ENCODE measurements around the gene SLC16A10. TPM values are rescaled to one million over a fixed set of nuclear protein-coding genes. Genes with fewer than 3 reads are reported as not detected.

The SLC16A10 gene
- polyA plus RNA-seq, 1 donor (not counting 4 experiments of a cell fraction or from before 2014, with no cell fraction given), result not detected

DNA sequence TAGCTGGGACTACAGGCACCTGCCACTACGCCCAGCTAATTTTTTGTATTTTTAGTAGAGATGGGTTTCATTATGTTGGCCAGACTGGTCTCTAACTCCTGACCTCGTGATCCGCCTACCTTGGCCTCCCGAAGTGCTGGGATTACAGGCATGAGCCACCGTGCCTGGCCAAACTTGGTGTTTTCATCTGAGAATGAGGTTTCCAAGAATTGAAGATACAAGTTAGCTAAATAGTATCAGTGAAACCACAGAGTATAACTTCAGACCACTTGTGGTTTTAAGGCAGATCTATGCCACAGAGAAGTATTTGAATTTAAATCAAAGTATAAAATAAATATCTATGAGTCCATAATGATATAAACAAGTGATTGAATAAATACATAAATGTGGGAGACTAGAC is 70.1 kb downstream of the SLC16A10 start:
- FAIRE-seq (no peak), DNase-seq (ENCODE audit: low read depth, low spot score) (no peak)
- dilution Hi-C loops (cut with MboI; ENCODE audit: extremely low pct_ligation_motif_present, low sequenced_read_pairs), result no loop called here

DNA sequence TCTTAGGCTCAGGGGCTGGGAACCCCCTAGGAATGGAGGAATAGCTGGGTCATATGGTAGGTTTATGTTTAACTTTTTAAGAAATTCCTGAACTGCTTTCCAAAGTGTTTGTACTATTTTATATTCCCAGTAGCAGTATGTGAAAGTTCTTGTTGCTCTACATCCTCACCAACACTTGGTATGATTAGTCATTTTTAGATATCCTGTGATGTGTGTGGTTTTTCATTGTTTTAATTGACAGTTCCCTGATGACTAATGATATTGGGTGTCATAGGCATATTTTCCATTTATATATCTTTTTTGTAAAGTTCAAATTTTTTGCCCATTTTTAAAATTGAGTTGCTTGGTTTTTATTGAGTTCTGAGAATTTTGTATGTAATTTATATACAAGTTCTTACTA is 72.3 kb downstream of the SLC16A10 start:
- DNase-seq (ENCODE audit: low read depth, low spot score) (no peak), FAIRE-seq (no peak)
- no peak for TF ChIP-seq EZH2 (IDR thresholded peaks at IDR 0.05; ENCODE audit: low read length)
- TF ChIP-seq, protein P1, sequence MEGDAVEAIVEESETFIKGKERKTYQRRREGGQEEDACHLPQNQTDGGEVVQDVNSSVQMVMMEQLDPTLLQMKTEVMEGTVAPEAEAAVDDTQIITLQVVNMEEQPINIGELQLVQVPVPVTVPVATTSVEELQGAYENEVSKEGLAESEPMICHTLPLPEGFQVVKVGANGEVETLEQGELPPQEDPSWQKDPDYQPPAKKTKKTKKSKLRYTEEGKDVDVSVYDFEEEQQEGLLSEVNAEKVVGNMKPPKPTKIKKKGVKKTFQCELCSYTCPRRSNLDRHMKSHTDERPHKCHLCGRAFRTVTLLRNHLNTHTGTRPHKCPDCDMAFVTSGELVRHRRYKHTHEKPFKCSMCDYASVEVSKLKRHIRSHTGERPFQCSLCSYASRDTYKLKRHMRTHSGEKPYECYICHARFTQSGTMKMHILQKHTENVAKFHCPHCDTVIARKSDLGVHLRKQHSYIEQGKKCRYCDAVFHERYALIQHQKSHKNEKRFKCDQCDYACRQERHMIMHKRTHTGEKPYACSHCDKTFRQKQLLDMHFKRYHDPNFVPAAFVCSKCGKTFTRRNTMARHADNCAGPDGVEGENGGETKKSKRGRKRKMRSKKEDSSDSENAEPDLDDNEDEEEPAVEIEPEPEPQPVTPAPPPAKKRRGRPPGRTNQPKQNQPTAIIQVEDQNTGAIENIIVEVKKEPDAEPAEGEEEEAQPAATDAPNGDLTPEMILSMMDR (optimal IDR thresholded peaks at IDR 0.05 in 1 of 3, IDR thresholded peaks at IDR 0.05 in 1 of 3, conservative IDR thresholded peaks at IDR 0.05 in 1 of 3; ENCODE audit: extremely low read depth in 1 of 3, insufficient read depth in 2 of 3, low read length in 3 of 3), result no peak
- Histone ChIP-seq H3K27me3 (ENCODE audit: control insufficient read depth, extremely low read depth, insufficient read depth, low read length) (no peaks in the 10 kb centered on the region), H3K9me1 (ENCODE audit: control insufficient read depth, extremely low read depth, insufficient read depth, low read length) (no peaks in the 10 kb centered on the region), H3K9me3 (ENCODE audit: control insufficient read depth, low read depth, low read length) (no peaks in the 10 kb centered on the region), H4K20me1 (ENCODE audit: control insufficient read depth, extremely low read depth, insufficient read depth, low read length) (no peaks in the 10 kb centered on the region), H2AFZ (ENCODE audit: control insufficient read depth, low read length) (no peak overlapping the region), H3K36me3 (ENCODE audit: control insufficient read depth in 2 of 2, extremely low read depth in 1 of 2, insufficient read depth in 2 of 2, low read length in 2 of 2) (no peaks in the 10 kb centered on the region), H3K9ac (ENCODE audit: control insufficient read depth, extremely low read depth, insufficient read depth, low read length) (no peak overlapping the region), H3K79me2 (ENCODE audit: control insufficient read depth, insufficient read depth, low read length) (no peaks in the 10 kb centered on the region), H3K4me2 (ENCODE audit: control insufficient read depth, extremely low read depth, insufficient read depth, low read depth, low read length) (no peak overlapping the region), H3K4me3 (ENCODE audit: control insufficient read depth in 2 of 3, extremely low read depth in 1 of 3, insufficient read depth in 2 of 3, low read depth in 1 of 3, low read length in 3 of 3) (no peak overlapping the region), H3K27ac (ENCODE audit: control insufficient read depth, insufficient read depth, low read length) (no peak overlapping the region), H3K4me1 (ENCODE audit: control insufficient read depth, extremely low read depth, insufficient read depth, low read length) (no peaks in the 10 kb centered on the region)
- dilution Hi-C loops (cut with MboI; ENCODE audit: extremely low pct_ligation_motif_present, low sequenced_read_pairs), result no loop called here

More for the DNA sequence above, 70.1 kb downstream of the SLC16A10 start:
- no peaks in the 10 kb centered on the region for H3K79me2 ChIP-seq (ENCODE audit: control insufficient read depth, insufficient read depth, low read length)
- no peak overlapping the region for H2AFZ ChIP-seq (ENCODE audit: control insufficient read depth, low read length)
- H3K27ac ChIP-seq (ENCODE audit: control insufficient read depth, insufficient read depth, low read length), result no peak overlapping the region
- no peaks in the 10 kb centered on the region for H3K36me3 ChIP-seq (ENCODE audit: control insufficient read depth in 2 of 2, extremely low read depth in 1 of 2, insufficient read depth in 2 of 2, low read length in 2 of 2)
- H3K4me2 ChIP-seq (ENCODE audit: control insufficient read depth, extremely low read depth, insufficient read depth, low read depth, low read length), result no peak overlapping the region
- H4K20me1 ChIP-seq (ENCODE audit: control insufficient read depth, extremely low read depth, insufficient read depth, low read length), result no peaks in the 10 kb centered on the region
- no peaks in the 10 kb centered on the region for H3K9me1 ChIP-seq (ENCODE audit: control insufficient read depth, extremely low read depth, insufficient read depth, low read length)
- no peaks in the 10 kb centered on the region for H3K9me3 ChIP-seq (ENCODE audit: control insufficient read depth, low read depth, low read length)
- H3K27me3 ChIP-seq (ENCODE audit: control insufficient read depth, extremely low read depth, insufficient read depth, low read length), result no peaks in the 10 kb centered on the region
- no peak overlapping the region for H3K9ac ChIP-seq (ENCODE audit: control insufficient read depth, extremely low read depth, insufficient read depth, low read length)
- no peak for TF ChIP-seq EZH2 (IDR thresholded peaks at IDR 0.05; ENCODE audit: low read length)
- TF ChIP-seq, protein P1 (optimal IDR thresholded peaks at IDR 0.05 in 1 of 3, IDR thresholded peaks at IDR 0.05 in 1 of 3, conservative IDR thresholded peaks at IDR 0.05 in 1 of 3; ENCODE audit: extremely low read depth in 1 of 3, insufficient read depth in 2 of 3, low read length in 3 of 3), result no peak
- H3K4me1 ChIP-seq (ENCODE audit: control insufficient read depth, extremely low read depth, insufficient read depth, low read length), result no peaks in the 10 kb centered on the region
- no peak overlapping the region for H3K4me3 ChIP-seq (ENCODE audit: control insufficient read depth in 2 of 3, extremely low read depth in 1 of 3, insufficient read depth in 2 of 3, low read depth in 1 of 3, low read length in 3 of 3)
